Adrenal gland (tissue), 5 donors: ENCODE measurements around the gene TMIGD3.

Experiments used
- POLR2A ChIP-seq, 2 donors: fragments of 450-650 bp; IDR thresholded peaks; one replicate each; pipeline ENCODE4 v1.6.1; 2017; ENCODE audit warnings: antibody characterized with exemption in 2 of 2, mild to moderate bottlenecking in 2 of 2, moderate library complexity in 1 of 2
- TF ChIP-seq, protein P1 (sequence below), 6 experiments: fragments of 450-650 bp in 4 of 6; fragments of 200-600 bp in 2 of 6; sonication (generic) in 1 of 6; IDR thresholded peaks; 1 replicate in 5 of 6; 2 replicates in 1 of 6; pipeline versions ENCODE4 v1.5.1 to v1.8.0; 2016 to 2021; ENCODE audit warnings: antibody characterized with exemption in 6 of 6, mild to moderate bottlenecking in 2 of 6, moderate library complexity in 1 of 6
- donor health status: DM: no; HTN: no; CAD: no.

DNA sequence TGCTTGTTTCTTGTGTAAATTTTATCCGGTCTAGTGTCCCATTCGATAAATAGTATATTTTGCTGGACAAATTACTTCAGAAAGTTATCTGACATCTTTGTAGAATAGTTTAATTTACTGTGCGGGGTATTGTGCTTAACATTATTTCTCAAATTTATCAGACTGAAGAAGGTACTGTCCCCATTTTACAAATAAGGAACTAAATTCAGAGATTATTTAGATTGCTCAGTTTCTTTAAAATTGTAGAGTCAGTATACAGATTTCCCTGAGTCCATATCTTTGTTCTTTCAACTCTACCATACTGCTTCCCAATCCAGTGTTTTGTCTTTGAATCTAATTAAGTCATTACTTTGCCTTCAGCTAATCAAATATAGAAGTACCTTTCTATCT is 47.8 kb downstream of the TMIGD3 start:
- TF ChIP-seq, protein P1, sequence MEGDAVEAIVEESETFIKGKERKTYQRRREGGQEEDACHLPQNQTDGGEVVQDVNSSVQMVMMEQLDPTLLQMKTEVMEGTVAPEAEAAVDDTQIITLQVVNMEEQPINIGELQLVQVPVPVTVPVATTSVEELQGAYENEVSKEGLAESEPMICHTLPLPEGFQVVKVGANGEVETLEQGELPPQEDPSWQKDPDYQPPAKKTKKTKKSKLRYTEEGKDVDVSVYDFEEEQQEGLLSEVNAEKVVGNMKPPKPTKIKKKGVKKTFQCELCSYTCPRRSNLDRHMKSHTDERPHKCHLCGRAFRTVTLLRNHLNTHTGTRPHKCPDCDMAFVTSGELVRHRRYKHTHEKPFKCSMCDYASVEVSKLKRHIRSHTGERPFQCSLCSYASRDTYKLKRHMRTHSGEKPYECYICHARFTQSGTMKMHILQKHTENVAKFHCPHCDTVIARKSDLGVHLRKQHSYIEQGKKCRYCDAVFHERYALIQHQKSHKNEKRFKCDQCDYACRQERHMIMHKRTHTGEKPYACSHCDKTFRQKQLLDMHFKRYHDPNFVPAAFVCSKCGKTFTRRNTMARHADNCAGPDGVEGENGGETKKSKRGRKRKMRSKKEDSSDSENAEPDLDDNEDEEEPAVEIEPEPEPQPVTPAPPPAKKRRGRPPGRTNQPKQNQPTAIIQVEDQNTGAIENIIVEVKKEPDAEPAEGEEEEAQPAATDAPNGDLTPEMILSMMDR (IDR thresholded peaks at IDR 0.05): no peak
- no peak for TF ChIP-seq POLR2A (IDR thresholded peaks at IDR 0.05)
